Measurements from ENCODE around the gene CPVL. TPM values are rescaled to one million over a fixed set of nuclear protein-coding genes. Genes with fewer than 3 reads are reported as not detected.
"Not testable (repeated sequence)": the region's sequence is repeated elsewhere in the genome, so short reads cannot be mapped to it uniquely, and the experiment has no call there.

Gene CPVL
- total RNA-seq, 1 experiment from 2014 or later, result 27.5 TPM

- DNase-seq (ENCODE audit: low spot score), result no peak
Observed at GRCh38 chr7:29119538-29119937, 26.8 kb downstream of the CPVL start.

- DNase-seq (ENCODE audit: low spot score), result peak; percentile 21
Observed at GRCh38 chr7:29116361-29117200, 29.8 kb downstream of the CPVL start.

- DNase-seq (ENCODE audit: low spot score), result no peak
Observed at GRCh38 chr7:29115753-29116152, 30.6 kb downstream of the CPVL start.

GRCh38 chr7:29115130-29115687 is 31.1 kb downstream of the CPVL start:
- no peak for DNase-seq (ENCODE audit: low spot score)

GRCh38 chr7:29114266-29114665 is 32.1 kb downstream of the CPVL start:
- peak; percentile 43 for DNase-seq (ENCODE audit: low spot score)

DNA sequence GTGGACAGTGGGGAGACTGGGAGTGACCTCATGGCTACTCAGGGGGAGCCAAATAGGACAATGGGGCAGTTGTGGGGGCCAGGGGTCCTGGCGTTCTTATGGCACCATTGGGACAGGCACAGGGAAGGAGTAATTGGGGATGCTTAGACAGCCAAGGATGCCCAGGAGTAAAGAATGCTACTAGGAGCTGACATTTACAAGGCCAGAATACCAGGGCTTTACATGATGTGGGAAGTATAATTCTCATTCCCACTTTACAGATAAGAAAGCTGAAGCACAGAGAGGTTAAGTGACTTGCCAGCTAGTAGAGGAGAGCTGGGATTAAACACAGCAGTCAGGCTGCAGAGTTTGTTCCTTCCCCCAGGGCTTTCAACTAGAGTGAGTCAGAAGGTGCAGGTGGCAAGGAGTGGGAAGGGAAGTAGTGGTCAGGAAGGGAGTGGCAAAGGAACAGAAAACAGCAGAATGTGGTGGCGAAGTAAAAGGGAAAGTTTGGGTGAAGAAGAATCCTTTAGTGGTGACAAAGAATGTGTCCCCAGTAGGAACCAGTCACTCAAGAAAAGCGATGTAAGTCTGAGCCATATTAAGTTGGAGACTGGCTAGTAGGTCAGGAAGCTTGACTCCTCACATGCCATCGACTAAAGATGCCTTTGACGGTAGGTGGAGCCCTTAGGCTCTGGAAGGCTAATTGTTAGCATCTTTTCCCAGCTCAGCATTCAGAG is 32.8 kb downstream of the CPVL start:
- peak; percentile 95 for DNase-seq (ENCODE audit: low spot score)

- no peak for DNase-seq (ENCODE audit: low spot score)
Observed at GRCh38 chr7:29112721-29113120, 33.6 kb downstream of the CPVL start.

DNA sequence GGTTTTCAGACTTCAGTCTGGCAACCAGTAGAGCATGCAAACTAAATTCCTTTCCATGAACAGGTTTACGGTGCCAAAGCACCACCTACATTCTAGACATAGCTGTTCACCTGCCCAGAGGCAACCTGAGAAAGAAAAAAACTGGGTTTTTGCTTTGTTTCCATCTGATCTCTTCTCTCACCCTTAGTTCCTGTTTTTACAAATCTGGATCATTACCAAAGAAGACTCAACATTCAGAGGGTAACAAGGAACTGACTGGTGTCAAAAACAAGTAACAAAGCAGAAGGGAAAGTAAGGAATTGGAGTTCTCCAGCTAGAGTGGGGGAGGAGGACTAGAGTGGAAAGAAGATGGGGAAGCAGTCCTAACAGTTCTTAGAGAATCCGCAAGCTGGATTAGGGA is 36.4 kb downstream of the CPVL start:
- DNase-seq (ENCODE audit: low spot score), result no peak

- no peak for DNase-seq (ENCODE audit: low spot score)
Observed at GRCh38 chr7:29109358-29109757, 37.0 kb downstream of the CPVL start.

DNA sequence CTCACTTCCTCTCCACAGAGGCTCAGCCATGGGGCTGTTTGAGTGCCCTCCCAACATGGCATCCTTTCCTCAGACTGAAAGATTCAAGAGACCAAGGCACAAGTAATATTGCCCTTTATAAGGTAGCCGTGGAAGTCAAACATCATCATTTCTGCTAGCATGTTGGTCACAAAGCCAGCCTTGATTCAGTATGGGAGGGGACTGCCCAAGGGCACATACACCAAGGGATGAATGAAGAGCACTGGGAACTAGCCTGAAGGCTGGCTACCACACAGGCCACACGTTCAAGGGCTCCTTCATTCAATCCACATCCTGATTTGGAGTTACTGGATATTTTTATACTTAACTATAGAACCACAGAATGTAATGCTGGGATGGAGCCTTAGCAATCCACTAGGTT is 39.3 kb downstream of the CPVL start:
- DNase-seq (ENCODE audit: low spot score), result no peak

- DNase-seq (ENCODE audit: low spot score), result no peak
Observed at GRCh38 chr7:29106669-29106988, 39.7 kb downstream of the CPVL start.

DNA sequence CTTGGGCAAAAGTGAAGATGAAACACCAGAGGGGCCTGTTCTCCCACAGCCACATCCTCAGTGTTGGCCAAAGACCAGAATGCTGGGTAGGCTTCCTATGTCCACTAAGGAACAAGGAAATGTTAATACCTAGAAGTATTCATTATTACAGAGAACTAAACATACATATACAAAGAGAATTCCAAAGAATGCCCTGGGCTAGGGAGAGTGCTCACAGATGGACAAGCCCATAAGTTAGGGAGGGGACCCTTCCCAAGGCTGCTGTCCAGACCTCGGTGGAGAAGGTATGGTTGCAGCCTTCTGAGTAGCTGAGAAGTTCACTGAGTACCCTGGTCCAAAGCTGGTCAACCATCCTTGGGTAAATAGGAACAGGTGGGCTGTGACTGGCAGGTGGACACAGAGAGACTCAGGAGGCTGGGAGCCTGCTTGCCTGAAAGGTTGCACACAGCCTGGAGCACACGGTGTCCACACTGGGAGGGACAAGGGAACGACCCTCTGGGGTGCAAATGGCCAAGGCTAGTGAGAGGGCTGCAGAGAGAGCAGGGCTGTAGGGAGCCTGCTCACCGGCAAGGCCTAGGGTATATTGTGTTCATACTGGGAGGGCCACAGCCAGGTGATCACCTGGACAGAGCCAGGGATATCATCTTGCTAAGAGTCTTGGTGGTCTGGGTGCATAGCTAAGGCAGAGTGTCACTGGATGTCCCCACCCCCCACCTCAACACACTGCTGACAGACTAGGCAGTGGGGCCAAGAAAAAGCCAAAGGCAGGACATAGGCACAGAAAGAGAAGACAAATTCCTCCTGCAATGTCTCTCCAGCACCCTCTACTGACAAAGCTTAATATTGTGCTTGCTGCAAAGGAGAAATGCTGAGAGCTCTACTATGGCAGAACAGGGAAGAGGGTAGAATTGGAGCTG is 40.3 kb downstream of the CPVL start:
- DNase-seq (ENCODE audit: low spot score), result peak; percentile 74

GRCh38 chr7:29105191-29105590 is 41.1 kb downstream of the CPVL start:
- no peak for DNase-seq (ENCODE audit: low spot score)

- DNase-seq (ENCODE audit: low spot score), result peak; percentile 75
Observed at GRCh38 chr7:29102558-29103151, 43.7 kb downstream of the CPVL start.

DNA sequence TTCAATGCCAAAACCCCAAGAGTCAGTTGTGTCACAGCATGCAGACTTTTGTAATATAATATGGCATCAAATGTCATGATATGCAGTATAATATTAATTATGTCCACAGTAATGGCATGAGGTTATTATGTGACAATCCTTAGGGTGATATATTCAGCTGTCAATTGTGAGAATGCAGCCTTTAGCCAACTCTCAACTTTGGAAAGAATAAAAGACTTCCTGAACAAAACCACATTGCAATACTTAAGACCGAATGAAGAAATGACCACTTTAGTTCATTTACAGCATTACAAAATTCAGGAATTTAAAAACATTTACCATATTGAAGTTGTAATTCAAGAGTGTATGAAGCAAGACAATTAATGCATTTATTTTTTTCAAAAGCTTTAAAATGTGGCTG is 45.4 kb downstream of the CPVL start:
- no peak for DNase-seq (ENCODE audit: low spot score)

DNA sequence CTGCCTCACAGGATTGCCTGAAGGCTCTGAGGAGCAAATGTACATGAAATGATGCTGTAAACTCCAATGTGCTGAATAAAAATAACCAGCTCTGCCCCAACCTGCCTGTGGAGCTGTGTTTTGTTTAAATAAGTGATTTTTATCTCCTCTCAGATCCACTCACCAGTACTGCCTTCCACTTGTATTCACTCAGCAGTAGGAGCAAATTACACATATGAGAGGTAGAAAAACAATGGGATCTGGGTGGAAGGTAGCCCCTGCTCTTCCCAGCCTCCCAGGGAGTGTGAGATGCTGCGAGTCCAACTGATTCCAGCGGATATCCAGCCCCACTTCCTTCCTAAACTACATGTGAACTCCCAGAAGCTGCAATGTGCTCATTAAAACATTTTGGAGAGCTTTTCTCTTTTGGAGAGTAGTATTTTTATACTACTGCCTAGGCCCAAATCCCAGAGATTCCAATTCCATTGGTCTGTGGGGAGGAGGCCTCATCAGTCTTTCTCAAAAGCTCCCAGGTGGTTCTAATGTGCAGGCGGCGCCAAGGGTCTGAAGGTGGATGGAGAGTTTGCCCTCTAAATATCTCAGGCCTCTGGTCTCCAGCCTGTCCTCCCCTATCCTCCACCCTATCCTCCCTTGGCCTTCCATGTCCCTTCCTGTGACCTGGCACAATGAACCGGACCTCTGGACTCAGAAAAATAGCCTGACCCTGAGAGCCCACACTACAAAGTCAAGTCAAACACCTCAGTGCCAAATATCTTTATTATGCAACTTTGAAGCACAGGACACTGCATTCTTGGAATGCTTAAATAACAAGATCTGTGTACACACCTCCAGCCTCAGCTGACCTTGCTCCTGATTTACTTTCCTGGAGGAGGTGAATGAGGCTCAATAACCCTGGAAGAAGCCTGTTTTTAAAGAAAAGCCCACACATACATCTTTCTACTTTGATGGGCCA is 46.2 kb downstream of the CPVL start:
- DNase-seq (ENCODE audit: low spot score), result no peak

DNA sequence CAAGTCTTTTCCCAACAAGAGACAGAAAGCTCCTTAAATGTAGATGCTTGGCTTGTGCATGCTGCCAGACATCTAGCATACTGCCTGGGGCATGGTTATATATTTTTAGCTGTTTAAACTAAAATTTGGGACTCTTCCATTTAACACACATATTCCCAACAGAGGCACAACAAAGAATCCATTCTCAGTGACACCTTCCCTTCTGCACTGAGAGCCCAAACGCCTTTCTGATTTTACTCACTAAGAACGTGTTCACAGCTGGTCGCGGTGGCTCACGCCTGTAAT is 49.9 kb downstream of the CPVL start:
- no peak for DNase-seq (ENCODE audit: low spot score)

DNA sequence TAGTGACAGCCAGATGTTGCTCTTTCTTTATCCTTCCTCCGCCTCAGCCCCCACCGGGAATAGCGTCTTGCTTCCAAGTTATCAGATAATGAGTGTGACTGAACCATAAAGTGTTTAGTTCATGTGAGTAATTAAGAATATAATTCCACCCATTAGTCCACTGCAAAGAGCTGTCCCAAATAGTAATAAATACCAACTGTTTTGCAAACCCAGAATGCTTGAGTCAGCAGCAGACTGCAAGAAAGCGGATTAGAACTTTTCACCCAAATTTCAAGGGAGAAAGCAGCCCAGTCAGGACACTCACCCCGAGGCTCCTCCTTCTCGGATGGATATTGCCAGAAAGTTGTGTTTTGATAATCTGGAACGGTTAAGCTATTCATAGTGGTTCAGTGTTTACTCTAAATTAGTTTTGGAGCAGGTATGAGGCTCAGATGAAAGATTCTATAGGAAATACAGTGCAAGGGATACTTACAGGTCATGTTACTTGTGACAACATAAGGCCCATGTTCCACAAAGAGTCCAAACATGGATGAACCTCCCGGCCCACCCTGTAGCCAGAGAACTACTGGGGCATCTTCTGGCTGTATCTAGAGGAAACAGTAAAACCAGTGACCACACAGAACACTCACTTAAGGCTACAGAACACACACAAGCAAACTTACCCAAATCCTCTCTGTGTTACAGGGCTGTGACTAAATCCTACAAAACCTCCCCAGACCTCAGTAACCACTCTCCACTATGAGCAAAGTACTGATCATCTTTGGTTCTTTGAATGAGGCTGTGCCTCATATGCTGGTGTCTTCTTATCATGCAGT is 50.5 kb downstream of the CPVL start:
- no peak for DNase-seq (ENCODE audit: low spot score)

DNA sequence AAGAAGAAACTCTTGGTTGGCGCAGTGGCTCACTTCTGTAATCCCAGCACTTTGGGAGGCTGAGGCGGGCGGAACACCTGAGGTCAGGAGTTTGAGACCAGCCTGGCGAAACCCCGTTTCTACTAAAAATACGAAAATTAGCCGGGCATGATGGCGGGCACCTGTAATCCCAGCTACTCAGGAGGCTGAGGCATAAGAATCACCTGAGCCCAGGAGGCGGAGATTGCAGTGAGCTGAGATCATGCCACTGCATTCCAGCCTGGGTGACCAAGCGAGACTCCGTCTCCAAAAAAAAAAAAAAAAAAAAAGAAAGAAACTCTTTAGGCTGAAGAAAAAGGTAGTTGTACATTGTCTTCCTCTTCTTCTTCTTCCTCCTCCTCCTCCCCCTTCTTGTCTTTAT is 53.2 kb downstream of the CPVL start:
- not testable (repeated sequence) for DNase-seq (ENCODE audit: low spot score)

- peak; percentile 48 for DNase-seq (ENCODE audit: low spot score)
Observed at GRCh38 chr7:29091715-29092114, 54.6 kb downstream of the CPVL start.
